NAMALWA (cell line): ENCODE data around the gene RNF19B.
"Not testable (repeated sequence)": the region's sequence is repeated elsewhere in the genome, so short reads cannot be mapped to it uniquely, and the experiment has no call there.

Experiments used
- DNase-seq: peaks from one replicate; pipeline ENCODE4 v3.0.0-alpha.2; 2015; ENCODE audit warnings: low spot score

RNF19B gene

GRCh38 chr1:32991819-32992488 lies 27.3 kb upstream of the RNF19B start:
- DNase-seq = no peak

GRCh38 chr1:32991386-32991785 lies 26.8 kb upstream of the RNF19B start:
- no peak for DNase-seq

- DNase-seq = no peak
Measured at GRCh38 chr1:32990887-32991286, 26.3 kb upstream of the RNF19B start.

GRCh38 chr1:32989160-32990050 lies 24.8 kb upstream of the RNF19B start:
- no peak for DNase-seq

GRCh38 chr1:32988665-32989064 lies 24.1 kb upstream of the RNF19B start:
- DNase-seq = no peak

- no peak for DNase-seq
Measured at GRCh38 chr1:32985226-32985625, 20.6 kb upstream of the RNF19B start.

- DNase-seq = no peak
Measured at GRCh38 chr1:32984455-32985171, 20.0 kb upstream of the RNF19B start.

- DNase-seq = no peak
Measured at GRCh38 chr1:32984090-32984454, 19.5 kb upstream of the RNF19B start.

GRCh38 chr1:32983020-32983419 lies 18.4 kb upstream of the RNF19B start:
- DNase-seq = no peak

GRCh38 chr1:32981003-32981901 lies 16.6 kb upstream of the RNF19B start:
- peak; percentile 92 for DNase-seq

GRCh38 chr1:32980080-32980479 lies 15.5 kb upstream of the RNF19B start:
- no peak for DNase-seq

- no peak for DNase-seq
Measured at GRCh38 chr1:32978854-32979253, 14.2 kb upstream of the RNF19B start.

- DNase-seq = no peak
Measured at GRCh38 chr1:32977546-32978087, 13.0 kb upstream of the RNF19B start.

- not testable (repeated sequence) for DNase-seq
Measured at GRCh38 chr1:32975055-32975454, 10.4 kb upstream of the RNF19B start.

- not testable (repeated sequence) for DNase-seq
Measured at GRCh38 chr1:32973458-32973857, 8.8 kb upstream of the RNF19B start.

- DNase-seq = no peak
Measured at GRCh38 chr1:32972814-32973428, 8.3 kb upstream of the RNF19B start.

GRCh38 chr1:32971576-32971975 lies 7.0 kb upstream of the RNF19B start:
- no peak for DNase-seq

GRCh38 chr1:32971156-32971555 lies 6.5 kb upstream of the RNF19B start:
- DNase-seq = no peak

- no peak for DNase-seq
Measured at GRCh38 chr1:32969566-32969965, 5.0 kb upstream of the RNF19B start.

- no peak for DNase-seq
Measured at GRCh38 chr1:32967888-32968568, 3.4 kb upstream of the RNF19B start.
